SK-N-MC (cell line): Measurements from ENCODE around the gene FDX2.

Experiments used
- DNase-seq: peaks from one replicate; pipeline ENCODE4 v3.0.0-alpha.2; 2011; ENCODE audit warnings: low read depth, low spot score
- H3K27ac ChIP-seq: fragments of 200-600 bp; sonication (generic); 2 replicates; pipeline ENCODE4 v1.5.1; 2016; ENCODE audit warnings: mixed run types
- H3K36me3 ChIP-seq: fragments of 200-600 bp; sonication (generic); 2 replicates; pipeline ENCODE4 v1.6.1; 2017; ENCODE audit warnings: antibody characterized with exemption, low read length, mixed read lengths; ENCODE audit not compliant: insufficient read depth
- H3K4me3 ChIP-seq: fragments of 200-600 bp; sonication (generic); 2 replicates; pipeline ENCODE4 v1.5.1; 2016
- H3K9ac ChIP-seq: fragments of 200-600 bp; sonication (generic); 2 replicates; pipeline ENCODE4 v1.8.0; 2017; ENCODE audit warnings: mixed run types, mixed read lengths; ENCODE audit not compliant: insufficient read length
- H3K9me3 ChIP-seq: fragments of 200-600 bp; sonication (generic); 2 replicates; pipeline ENCODE4 v1.6.1; 2017; ENCODE audit warnings: low read depth, mild to moderate bottlenecking, antibody characterized with exemption, low read length, moderate library complexity, mixed read lengths
- EZH2 ChIP-seq: fragments of 200-600 bp; sonication (generic); IDR thresholded peaks from one replicate; pipeline ENCODE4 v1.6.1; 2017; ENCODE audit warnings: antibody characterized with exemption
- FOXP2 ChIP-seq: optimal IDR thresholded peaks from 2 replicates; pipeline ENCODE3; 2011; ENCODE audit warnings: mild to moderate bottlenecking, moderate library complexity; ENCODE audit not compliant: insufficient read depth; ENCODE audit errors: extremely low read length, control extremely low read depth
- POLR2AphosphoS5 ChIP-seq: IDR thresholded peaks from 2 replicates; pipeline ENCODE4 v1.6.1; 2012; ENCODE audit warnings: mild to moderate bottlenecking, low read depth, low read length, borderline replicate concordance

FDX2 gene

DNA sequence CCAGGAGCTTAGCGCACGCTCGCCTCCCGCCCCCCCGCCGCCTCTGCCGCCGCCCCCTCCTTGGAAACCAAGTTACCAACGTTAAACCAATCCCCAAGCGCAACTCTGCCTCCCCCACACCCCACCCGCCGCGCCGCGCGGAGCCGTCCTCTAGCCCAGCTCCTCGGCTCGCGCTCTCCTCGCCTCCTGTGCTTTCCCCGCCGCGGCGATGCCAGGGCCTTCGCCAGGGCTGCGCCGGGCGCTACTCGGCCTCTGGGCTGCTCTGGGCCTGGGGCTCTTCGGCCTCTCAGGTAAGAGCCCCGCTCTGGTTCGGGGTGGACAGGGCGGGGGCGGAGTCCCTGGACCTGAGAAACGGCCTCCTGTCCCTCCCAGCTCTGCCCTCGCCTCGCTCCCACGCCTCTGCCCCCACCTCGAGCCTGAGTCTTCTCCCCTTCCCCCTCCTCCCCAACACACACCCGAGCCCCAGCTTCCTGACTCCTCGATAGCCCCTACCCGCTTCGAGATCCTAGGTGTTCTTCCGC lies 25.9 kb downstream of the FDX2 start, which contains the start of gene ICAM5:
Gene ICAM5 (plus strand): TSS at position 117 of the 521 bp plus-strand sequence. CDS start 92 bp downstream, at position 209.
- Histone ChIP-seq H3K36me3 (peaks cover 8% of the 10 kb centered on the region; the same call in 1 of the 2 replicates), H3K9ac (peak within 1 kb of the TSS; percentile 62), H3K4me3 (peak within 1 kb of the TSS; percentile 84), H3K27ac (peak within 1 kb of the TSS; percentile 89), H3K9me3 (no peaks in the 10 kb centered on the region)
- TF ChIP-seq EZH2 (no peak), FOXP2 (no peak), POLR2AphosphoS5 (peak; percentile 6; the same call in 1 of the 2 replicates)
- DNase-seq: peak; percentile 24

DNA sequence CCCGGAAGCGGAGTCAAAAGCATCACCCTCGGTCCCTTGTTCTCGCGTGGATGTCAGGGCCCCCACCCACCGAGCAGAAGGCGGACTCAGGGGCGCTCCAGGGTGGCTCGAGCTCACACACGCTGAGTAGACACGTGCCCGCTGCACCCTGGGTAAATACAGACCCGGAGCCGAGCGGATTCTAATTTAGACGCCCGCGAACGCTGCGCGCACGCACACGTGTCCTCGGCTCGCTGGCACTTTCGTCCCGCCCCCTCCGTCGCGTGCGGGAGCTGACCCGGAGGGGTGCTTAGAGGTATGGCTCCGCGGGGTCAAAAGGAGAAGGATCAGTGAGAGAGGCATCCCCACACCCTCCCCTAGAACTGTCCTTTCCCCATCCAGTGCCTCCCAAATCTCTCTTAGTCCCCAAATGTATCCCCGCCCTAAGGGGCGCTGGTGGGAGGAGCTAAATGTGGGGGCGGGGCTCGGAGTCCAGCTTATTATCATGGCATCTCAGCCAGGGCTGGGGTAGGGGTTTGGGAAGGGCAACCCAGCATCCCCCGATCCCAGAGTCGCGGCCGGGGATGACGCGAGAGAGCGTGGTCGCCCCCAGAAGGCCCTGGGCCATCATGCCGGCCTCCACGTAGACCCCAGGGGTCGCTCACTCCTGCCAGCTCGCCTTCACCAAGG lies 26.5 kb downstream of the FDX2 start:
- peaks cover 8% of the 10 kb centered on the region; the same call in 1 of the 2 replicates for H3K36me3 ChIP-seq
- H3K4me3 ChIP-seq: peak overlapping the region; percentile 84
- DNase-seq: peak; percentile 68
- H3K9me3 ChIP-seq: no peaks in the 10 kb centered on the region
- H3K27ac ChIP-seq: peak overlapping the region; percentile 89
- TF ChIP-seq FOXP2 (no peak), POLR2AphosphoS5 (peak; percentile 71)
- peak overlapping the region; percentile 62 for H3K9ac ChIP-seq

DNA sequence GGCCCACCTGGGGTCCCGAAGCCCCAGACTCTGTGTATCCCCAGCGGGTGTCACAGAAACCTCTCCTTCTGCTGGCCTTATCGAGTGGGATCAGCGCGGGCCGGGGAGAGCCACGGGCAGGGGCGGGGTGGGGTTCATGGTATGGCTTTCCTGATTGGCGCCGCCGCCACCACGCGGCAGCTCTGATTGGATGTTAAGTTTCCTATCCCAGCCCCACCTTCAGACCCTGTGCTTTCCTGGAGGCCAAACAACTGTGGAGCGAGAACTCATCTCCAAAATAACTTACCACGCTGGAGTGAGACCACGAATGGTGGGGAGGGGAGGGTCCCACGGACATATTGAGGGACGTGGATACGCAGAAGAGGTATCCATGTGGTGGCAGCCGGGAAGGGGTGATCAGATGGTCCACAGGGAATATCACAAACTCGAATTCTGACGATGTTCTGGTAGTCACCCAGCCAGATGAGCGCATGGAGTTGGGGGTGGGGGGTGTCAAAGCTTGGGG lies 27.1 kb downstream of the FDX2 start:
- TF ChIP-seq FOXP2 (no peak), EZH2 (no peak), POLR2AphosphoS5 (no peak; the same call in 1 of the 2 replicates)
- peak overlapping the region; percentile 89 for H3K27ac ChIP-seq
- H3K9me3 ChIP-seq: no peaks in the 10 kb centered on the region

DNA sequence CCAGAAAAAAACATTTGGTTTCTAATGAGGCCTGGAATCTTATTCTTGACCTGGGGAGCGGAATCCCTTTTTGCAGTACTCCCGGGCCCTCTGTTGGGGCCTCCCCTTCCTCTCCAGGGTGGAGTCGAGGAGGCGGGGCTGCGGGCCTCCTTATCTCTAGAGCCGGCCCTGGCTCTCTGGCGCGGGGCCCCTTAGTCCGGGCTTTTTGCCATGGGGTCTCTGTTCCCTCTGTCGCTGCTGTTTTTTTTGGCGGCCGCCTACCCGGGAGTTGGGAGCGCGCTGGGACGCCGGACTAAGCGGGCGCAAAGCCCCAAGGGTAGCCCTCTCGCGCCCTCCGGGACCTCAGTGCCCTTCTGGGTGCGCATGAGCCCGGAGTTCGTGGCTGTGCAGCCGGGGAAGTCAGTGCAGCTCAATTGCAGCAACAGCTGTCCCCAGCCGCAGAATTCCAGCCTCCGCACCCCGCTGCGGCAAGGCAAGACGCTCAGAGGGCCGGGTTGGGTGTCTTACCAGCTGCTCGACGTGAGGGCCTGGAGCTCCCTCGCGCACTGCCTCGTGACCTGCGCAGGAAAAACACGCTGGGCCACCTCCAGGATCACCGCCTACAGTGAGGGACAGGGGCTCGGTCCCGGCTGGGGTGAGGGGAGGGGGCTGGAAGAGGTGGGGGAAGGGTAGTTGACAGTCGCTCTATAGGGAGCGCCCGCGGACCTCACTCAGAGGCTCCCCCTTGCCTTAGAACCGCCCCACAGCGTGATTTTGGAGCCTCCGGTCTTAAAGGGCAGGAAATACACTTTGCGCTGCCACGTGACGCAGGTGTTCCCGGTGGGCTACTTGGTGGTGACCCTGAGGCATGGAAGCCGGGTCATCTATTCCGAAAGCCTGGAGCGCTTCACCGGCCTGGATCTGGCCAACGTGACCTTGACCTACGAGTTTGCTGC lies 28.7 kb downstream of the FDX2 start, which contains the start of gene ICAM4:
Gene ICAM4 (plus strand): TSS at position 153 of the 935 bp plus-strand sequence. CDS start 58 bp downstream, at position 211.
- H3K9ac ChIP-seq: peak within 1 kb of the TSS; percentile 62
- H3K27ac ChIP-seq: peak within 1 kb of the TSS; percentile 91
- DNase-seq: no peak
- no peaks in the 10 kb centered on the region for H3K9me3 ChIP-seq
- H3K4me3 ChIP-seq: peak within 1 kb of the TSS; percentile 81
- TF ChIP-seq POLR2AphosphoS5 (peak; percentile 74), EZH2 (no peak), FOXP2 (peak; percentile 51)
- no peaks in the 10 kb centered on the region for H3K36me3 ChIP-seq

More for the DNA sequence above, 27.1 kb downstream of the FDX2 start:
- peak; percentile 39 for DNase-seq
- H3K4me3 ChIP-seq: peak overlapping the region; percentile 84
- peak overlapping the region; percentile 62 for H3K9ac ChIP-seq
- H3K36me3 ChIP-seq: peaks cover 8% of the 10 kb centered on the region; the same call in 1 of the 2 replicates

DNA sequence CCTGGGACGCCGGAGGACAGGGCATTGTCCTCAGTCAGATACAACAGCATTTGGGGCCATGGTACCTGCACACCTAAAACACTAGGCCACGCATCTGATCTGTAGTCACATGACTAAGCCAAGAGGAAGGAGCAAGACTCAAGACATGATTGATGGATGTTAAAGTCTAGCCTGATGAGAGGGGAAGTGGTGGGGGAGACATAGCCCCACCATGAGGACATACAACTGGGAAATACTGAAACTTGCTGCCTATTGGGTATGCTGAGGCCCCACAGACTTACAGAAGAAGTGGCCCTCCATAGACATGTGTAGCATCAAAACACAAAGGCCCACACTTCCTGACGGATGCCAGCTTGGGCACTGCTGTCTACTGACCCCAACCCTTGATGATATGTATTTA lies 30.4 kb downstream of the FDX2 start:
- Histone ChIP-seq H3K36me3 (no peaks in the 10 kb centered on the region), H3K9ac (no peak overlapping the region), H3K9me3 (no peaks in the 10 kb centered on the region), H3K4me3 (no peak overlapping the region), H3K27ac (no peak overlapping the region)
- no peak for DNase-seq
- TF ChIP-seq FOXP2 (no peak), POLR2AphosphoS5 (no peak), EZH2 (no peak)

DNA sequence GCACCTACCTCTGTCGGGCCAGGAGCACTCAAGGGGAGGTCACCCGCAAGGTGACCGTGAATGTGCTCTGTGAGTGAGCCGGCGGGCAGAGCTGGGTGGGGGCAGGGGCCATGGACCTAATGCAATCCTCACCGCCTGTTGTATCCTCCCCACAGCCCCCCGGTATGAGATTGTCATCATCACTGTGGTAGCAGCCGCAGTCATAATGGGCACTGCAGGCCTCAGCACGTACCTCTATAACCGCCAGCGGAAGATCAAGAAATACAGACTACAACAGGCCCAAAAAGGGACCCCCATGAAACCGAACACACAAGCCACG lies 30.9 kb downstream of the FDX2 start:
- no peak for TF ChIP-seq FOXP2
- no peak for TF ChIP-seq POLR2AphosphoS5
- TF ChIP-seq EZH2: no peak
- Histone ChIP-seq H3K9ac (no peak overlapping the region), H3K9me3 (no peaks in the 10 kb centered on the region), H3K27ac (no peak overlapping the region), H3K4me3 (no peak overlapping the region), H3K36me3 (no peaks in the 10 kb centered on the region)
- no peak for DNase-seq

DNA sequence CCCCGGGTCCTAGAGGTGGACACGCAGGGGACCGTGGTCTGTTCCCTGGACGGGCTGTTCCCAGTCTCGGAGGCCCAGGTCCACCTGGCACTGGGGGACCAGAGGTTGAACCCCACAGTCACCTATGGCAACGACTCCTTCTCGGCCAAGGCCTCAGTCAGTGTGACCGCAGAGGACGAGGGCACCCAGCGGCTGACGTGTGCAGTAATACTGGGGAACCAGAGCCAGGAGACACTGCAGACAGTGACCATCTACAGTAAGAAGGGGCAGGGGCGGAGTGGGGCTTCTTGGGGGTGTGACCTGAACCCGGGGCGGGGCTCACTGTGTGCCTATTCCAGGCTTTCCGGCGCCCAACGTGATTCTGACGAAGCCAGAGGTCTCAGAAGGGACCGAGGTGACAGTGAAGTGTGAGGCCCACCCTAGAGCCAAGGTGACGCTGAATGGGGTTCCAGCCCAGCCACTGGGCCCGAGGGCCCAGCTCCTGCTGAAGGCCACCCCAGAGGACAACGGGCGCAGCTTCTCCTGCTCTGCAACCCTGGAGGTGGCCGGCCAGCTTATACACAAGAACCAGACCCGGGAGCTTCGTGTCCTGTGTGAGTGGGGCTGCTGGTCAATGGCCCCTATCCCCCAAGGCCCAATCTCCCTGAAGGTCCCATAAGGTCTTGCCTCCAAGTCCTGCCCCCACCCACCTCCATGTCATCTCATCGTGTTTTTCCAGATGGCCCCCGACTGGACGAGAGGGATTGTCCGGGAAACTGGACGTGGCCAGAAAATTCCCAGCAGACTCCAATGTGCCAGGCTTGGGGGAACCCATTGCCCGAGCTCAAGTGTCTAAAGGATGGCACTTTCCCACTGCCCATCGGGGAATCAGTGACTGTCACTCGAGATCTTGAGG lies 31.5 kb downstream of the FDX2 start:
- Histone ChIP-seq H3K4me3 (no peak overlapping the region), H3K9me3 (no peaks in the 10 kb centered on the region), H3K36me3 (no peaks in the 10 kb centered on the region), H3K27ac (no peak overlapping the region), H3K9ac (no peak overlapping the region)
- no peak for TF ChIP-seq FOXP2
- TF ChIP-seq POLR2AphosphoS5: no peak
- no peak for TF ChIP-seq EZH2
- DNase-seq: no peak
